GM12891 (cell line): ENCODE data around the gene CRADD.

Experiments used
- PAX5 ChIP-seq: IDR thresholded peaks from 2 replicates; pipeline ENCODE4 v1.6.1; 2011; ENCODE audit warnings: low read length, moderate library complexity, mild to moderate bottlenecking; ENCODE audit not compliant: insufficient read depth, severe bottlenecking
- POLR2A ChIP-seq: IDR thresholded peaks from 2 replicates; pipeline ENCODE4 v1.6.1; 2011; ENCODE audit warnings: low read depth, low read length, control low read depth
- POLR2AphosphoS5 ChIP-seq: IDR thresholded peaks from 2 replicates; pipeline ENCODE4 v1.6.1; 2011; ENCODE audit warnings: low read depth, low read length, control low read depth
- SPI1 ChIP-seq: IDR thresholded peaks from 2 replicates; pipeline ENCODE4 v1.6.1; 2011; ENCODE audit warnings: low read depth, low read length, control low read depth
- TAF1 ChIP-seq: IDR thresholded peaks from 2 replicates; pipeline ENCODE4 v1.6.1; 2011; ENCODE audit warnings: low read depth, low read length, control low read depth

GRCh38 chr12:93926237-93926636 is 249.1 kb downstream of the CRADD start:
- TF ChIP-seq POLR2A (no peak), POLR2AphosphoS5 (no peak), TAF1 (no peak), SPI1 (no peak), PAX5 (no peak)
